Renal cortex interstitium (tissue), 11 donors: ENCODE results near the gene VGLL1. TPM values are rescaled to one million over a fixed set of nuclear protein-coding genes. Genes with fewer than 3 reads are reported as not detected.

Experiments
- DNase-seq, 11 donors: peaks; one replicate each; pipeline ENCODE4 v3.0.0-alpha.2; 2013; ENCODE audit warnings: low read depth in 9 of 11, low spot score in 4 of 11; ENCODE audit errors: extremely low read depth in 1 of 11
- polyA plus RNA-seq, 3 donors: library from polyadenylated mRNA; unstranded; fragments of 120-200 nt; gene quantifications; one replicate each; pipeline ENCODE4 v1.2.1, GENCODE V29; 2013; ENCODE audit not compliant: insufficient read length in 3 of 3

Gene VGLL1
- polyA plus RNA-seq, 3 donors: 3.6 to 8.0 (median 5.6) TPM

DNA sequence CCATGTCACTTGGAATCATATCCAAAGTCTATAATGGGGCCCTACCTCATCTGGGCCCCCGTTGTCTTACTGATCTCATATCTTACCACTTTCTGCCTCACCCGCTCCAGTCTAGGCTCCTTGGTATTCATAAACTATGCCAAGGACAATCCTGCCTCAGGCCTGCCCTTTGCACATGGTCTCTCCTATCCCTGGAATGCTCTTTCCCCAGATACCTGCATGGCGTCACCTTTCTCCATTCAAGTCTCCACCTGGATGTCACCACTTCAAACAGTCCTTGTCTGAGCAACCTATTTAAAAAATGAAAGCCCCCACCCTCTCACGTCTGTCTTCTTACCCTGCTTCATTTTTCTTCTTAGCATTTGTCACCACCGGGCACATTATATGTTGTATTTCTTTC is 8.2 kb downstream of the VGLL1 start:
- no peak for DNase-seq

DNA sequence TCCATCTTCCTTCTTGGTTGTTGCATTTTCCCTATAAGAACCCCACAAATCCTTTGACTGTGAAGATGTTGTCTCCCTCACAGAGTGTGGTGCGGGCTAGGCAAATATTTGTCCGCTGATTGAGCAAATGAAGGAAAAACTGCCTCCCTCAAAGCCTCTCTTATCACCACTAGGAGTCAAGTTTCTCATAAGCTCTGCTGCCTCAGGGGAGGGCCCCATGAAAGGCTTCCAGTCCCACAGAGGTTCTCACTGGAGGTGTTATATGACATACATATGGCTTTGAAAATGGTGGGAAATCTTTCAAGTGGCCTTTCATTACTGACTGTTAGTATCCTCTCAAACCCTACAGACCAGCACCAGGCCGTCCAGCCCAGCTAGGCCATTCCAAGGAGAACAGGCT is 9.3 kb downstream of the VGLL1 start:
- no peak for DNase-seq

DNA sequence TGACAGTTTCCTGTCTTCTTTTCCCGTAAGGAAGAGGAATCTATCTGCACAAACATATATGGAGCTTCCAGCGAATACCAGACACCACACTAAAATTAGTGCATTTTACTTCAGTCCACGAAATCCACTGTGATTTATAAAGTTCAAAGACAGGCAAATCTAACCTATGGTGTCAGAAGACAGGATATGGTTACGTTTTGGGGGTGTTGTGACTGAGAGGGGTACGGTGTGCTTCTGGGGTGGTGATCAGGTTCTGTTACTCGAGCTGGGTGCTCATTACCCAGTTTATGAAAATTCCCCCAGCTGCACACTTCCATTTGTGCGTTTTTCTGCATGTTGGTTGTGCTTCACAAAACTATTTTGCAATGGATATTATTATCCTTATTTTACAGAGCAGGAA is 10.3 kb downstream of the VGLL1 start:
- no peak for DNase-seq

DNA sequence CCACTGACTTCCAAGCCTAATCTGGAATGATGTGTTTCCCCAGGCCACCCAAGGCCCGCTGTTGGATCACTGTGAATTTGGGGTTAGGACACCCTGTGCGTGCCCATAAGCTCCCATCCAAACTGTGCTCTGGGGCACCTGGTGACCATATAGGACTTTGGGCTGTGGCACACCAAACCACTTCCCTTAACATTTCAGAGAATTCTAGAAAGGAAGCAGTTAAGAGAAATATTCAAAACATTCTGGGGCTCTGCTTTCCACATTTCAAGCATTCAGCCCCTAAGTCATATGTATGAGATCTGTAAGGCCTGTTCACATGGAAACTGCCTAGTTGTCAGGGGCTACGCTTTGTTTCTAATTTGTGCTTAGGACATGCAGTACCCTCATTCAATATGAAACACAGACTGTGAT is 14.4 kb downstream of the VGLL1 start:
- no peak for DNase-seq

DNA sequence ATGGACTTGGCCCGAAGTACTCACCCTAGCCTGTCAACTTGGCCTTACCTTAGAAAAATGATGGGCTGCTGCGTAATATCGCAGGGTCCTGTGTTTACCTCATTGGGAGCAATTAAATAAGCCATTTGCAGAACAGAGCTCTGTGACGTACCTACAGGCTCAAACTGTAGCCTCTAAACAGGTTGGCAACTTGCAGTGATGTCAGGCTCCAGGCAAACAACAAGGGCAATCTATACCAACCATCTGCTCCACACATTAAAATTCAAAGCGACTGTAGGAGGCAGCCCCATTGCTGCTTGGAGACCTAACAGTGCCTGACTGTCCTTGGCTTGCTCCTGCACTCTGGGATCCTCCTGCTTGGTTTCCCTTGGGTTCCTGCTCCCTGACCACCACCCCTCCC is 17.2 kb downstream of the VGLL1 start:
- DNase-seq: no peak

DNA sequence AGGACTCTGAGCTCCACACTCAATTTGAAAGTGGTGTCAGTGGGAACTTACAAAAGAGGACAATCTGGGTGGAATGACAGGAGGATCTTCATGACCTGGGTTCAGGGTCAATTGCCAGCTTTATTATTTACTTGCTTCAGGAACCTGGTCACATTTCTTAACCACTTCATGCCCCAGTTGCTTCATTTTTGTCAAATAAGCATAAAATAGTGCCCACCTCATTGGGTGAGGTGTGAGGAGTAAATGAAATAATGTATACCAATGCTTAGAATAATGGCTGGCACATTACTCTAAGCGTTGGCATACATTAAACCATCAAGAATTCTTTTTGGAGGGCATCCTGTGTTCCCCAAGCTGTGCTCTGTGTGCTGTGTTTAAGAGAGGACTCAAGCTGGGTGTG is 19.4 kb downstream of the VGLL1 start:
- DNase-seq: no peak

DNA sequence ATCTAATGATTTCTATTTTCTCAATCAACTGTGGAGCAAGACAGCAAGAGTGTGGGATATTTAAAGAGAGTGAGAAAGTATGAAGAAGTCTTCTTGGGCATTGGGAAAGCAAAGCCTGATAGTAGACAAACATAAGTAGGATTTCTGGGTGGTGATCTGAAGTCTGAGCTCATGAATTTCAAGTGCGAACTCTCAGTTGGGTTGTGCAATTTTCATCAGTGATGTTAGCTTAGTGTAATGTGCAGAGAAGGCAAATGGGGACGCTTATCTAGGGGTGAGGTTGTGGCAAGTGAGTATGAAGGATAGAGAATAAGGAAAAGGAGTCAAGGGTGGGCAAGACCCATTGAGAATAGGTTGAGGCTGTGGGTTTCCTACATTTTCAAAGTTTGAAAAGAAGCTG is 23.7 kb downstream of the VGLL1 start:
- no peak for DNase-seq

DNA sequence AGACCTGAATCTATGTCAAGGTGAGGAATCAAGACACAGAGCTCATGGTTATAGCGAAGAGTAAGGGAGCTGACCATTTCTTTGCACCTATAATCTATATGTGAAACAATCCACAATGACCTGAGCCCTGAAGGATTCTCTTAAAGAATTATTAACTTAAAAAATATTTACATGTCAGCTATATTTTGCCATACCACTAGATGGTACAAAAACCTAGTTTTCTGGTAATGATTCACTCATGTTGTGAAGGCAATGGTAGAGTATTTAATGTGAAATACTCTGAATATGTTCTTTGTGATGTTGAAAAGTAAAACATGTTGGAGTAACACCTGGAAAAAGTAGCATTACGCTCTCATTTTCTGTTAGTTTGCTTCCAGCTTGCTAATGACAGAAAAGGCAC is 40.0 kb downstream of the VGLL1 start:
- no peak for DNase-seq

DNA sequence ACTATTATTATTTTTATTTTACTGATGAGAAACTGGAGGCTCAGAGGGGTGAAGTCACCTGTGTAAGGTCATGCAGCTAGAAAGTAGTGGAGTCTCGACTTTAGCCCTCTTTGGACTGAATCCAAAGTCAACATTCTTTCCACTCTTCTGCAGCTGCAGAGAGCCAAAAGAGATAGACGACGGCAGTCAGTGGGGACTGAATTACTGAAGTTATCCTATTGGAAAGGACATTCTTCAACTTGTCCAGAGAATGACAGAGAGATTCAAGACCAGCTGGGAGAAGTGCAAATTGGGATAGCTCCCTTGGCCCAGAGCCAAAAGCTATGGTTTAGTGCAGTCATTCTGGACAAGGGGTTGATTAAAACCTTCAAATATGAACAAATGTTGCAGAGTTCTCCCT is 42.5 kb downstream of the VGLL1 start:
- no peak for DNase-seq

DNA sequence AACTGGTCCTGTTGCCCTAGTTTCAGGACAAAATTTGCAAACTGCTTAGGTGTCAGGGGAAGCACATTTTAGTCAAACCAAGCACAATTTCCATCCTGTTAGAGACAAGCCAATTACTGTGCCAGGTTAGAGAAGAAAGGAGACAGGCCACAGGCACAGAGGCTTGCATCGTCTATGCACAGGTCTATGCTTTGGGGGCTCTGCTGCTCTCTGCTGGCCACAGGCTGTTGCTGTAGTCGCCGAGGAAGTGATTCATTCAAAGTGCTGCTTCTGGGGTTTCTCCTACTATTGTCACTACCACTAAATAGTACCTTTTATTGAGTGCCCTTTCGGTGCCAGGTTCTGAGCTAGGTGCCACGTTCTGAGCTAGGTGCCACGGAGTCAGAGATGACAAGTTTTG is 45.5 kb downstream of the VGLL1 start:
- peak in 4 of 11 donors; percentile 4 to 12 (median 8) for DNase-seq

DNA sequence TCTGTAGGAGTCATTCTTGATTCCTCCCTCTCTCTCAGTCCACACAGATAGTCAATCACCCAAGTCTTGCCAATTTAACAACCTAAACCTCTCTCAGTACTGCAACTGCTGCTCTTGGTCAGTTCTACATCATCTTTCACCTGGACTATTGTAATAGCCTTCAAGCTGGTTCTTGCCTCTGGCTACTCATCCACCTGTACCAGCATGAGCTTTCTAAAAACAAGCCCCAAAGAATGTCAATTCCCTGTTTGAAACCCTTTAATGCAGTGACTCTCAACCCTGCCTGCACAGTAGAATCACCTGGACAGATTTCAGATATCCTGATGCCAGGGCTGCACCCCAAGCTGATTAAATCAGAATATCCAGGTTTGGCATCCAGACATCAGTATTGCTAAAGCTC is 48.3 kb downstream of the VGLL1 start:
- DNase-seq: no peak

DNA sequence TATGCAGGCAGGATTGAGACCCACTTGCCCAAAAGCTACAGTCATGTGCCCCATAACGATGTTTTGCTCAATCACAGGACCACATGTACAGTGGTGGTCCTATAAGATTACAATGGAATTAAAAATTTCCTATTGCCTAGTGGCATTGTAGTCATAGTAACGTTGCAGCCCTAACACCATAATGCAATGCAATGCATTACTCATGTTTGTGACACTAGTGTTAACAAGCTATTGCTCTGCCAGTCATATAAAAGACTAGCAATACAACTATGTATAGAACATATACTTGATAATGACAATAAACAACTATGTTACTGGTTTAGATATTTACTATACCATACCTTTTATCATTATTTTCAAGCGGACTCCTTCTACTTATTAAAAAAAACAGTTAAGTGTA is 50.6 kb downstream of the VGLL1 start:
- no peak for DNase-seq

DNA sequence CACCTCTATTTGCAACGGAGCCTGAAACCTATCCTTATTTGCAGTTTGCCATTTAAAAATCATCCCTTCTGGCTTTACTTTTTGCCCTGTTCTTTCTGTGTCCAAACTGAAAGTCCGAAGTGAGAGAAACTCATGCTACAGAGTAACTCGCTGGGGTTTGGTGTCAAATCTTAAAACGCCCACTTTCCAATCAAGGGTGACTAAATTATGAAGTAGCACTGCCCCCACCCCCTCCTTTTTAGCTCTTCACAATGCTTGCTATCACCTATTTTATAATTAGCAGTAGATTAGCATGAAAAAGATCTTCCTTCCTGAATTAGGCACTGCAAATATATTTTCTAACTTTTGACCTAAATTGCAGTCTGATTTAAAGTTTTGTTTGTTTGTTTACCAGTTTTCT is 52.5 kb downstream of the VGLL1 start:
- DNase-seq: no peak

DNA sequence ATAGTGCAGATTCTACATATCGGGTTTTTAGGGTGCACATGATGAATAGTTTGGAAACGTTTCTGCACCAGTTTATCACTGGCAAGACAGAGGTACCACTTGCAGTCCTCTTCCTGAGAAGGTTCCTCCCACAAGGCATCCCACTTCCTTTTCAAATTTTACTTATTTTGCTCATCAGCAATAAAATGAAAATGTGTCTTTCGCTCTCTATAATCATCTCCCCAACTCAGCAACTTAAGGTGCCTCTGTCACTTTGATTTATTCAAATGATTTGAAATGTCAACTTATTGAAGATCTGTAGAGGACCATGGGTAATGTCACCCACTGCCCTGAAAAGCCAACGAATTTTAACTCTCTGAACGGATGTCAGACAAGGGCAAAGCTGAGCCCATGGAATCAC is 53.2 kb downstream of the VGLL1 start:
- no peak for DNase-seq

DNA sequence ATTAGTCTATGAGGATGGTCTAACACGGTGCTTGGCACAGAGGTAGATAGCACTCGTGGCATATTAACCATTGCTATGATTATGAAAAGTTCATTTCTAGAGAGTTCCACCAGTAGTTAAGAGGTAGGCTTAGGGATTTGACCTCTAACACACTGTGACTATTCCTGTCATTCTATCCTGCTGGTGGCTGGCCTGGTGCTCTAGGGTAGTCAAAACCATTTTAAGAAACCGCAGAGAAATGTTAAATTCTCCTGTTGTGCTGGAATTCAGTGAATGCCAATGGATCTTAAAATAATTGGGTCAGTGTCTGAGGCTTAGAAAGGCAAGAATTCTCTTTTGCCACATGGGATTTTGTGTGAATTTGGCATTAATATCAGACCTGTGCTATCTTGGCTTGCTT is 53.9 kb downstream of the VGLL1 start:
- no peak for DNase-seq

DNA sequence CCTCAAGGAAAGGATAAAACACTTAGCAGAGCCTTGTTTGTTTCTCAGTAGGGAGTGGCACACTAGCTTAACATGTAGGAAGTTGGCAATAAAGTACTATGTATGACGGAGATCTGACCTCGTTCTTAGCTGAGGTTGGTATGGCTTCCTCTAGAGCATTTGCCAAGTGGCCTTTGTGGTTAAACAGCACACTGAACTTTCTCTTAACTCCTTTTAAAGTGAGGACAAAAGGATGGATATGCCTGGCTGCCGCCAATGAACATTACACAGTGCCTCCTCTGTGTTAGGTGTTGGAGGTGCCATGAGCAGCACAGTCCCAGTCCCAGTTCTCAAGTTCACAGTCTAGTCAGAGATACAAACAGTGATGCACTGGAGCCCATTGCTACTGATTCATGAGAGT is 54.4 kb downstream of the VGLL1 start:
- no peak for DNase-seq

DNA sequence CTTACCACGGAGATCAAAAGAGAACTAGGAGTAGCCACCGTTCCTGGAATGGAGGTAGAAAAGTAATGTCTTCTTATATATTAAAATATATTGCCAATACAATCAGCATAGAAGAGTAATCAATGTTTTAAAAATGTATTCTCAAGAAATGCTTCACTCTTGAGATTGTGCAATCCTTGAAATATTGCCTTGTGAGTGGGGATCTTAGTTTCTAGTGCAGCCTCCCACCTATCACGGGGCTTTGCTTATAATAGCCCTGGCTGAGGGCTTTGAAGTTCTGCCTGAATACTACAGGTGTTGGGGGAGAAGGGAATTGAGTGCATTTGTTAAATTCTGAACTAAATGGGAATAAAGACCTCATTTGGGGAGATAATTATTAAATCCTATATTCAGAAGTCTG is 55.5 kb downstream of the VGLL1 start:
- no peak for DNase-seq

DNA sequence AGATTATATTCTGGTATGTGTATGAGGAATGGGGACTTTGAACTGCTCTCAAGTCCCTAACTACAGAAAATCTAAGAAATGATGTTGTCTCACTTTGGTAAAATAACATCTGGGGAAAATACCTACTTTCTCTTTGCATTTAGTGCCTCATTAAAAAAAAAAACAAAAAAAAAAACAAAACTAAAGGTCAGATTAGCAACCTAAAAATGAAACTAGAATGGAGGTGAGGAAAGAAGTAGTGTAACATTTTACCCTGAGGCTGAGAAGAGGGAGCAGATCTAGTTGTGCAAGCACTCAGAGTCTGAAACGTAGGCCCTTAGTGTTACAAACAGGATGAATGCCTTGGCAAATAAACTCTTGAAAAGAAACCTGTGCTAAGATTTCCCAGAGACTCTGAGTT is 56.0 kb downstream of the VGLL1 start:
- no peak for DNase-seq

DNA sequence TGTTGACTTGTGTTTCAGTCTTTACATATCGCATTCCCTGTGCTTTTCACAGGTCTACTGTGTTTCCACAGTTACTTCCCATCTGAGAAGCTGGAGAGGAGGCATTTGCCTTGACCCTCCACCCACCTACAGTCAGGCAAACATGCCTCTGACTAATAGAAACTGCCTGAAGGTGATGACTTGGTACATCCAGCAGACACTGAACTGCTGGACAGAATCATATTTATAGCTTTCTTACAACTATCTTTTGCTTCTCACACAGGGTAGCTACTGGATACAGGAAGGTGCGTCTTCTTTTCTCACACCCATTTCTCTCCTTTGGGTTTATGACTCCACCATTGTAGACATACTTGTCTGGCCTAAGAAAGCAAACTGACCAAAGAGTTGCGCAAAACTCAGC is 58.0 kb downstream of the VGLL1 start:
- no peak for DNase-seq

DNA sequence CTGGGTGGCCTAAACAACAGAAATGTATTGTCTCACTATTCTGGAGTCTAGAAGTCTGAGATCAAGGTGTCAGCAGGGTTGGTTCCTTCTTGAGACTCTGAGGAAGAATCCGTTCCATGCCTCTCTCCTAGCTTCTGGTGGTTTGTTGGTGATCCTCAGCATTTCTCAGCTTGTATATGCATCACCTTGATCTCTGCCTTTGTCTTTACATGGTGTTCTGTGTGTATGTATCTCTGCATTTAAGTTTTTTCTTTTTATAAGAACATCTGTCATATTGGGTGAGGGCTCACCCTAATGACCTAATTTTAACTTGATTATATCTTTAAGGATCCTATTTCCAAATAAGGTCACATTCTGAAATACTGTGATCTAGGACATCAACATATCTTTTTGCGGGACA is 65.3 kb downstream of the VGLL1 start:
- no peak for DNase-seq

DNA sequence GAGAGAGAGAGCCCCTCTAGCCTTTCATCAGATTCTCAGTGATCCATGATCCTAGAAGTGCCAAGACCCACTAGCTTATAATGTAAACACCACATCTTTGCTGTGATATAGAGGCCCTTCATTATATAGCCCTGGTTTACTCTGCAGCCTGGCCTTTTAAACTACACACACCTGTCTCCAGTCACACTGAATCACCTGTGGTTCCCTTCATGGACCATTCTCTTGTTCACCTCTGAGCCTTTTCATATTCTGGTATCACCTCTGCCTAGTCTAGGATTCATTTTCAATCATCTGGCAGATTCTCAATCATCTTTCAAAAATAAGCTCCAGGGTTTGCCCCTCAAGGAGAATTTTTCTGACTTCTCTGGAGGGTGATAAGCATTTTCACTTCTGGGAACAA is 65.9 kb downstream of the VGLL1 start:
- no peak for DNase-seq

DNA sequence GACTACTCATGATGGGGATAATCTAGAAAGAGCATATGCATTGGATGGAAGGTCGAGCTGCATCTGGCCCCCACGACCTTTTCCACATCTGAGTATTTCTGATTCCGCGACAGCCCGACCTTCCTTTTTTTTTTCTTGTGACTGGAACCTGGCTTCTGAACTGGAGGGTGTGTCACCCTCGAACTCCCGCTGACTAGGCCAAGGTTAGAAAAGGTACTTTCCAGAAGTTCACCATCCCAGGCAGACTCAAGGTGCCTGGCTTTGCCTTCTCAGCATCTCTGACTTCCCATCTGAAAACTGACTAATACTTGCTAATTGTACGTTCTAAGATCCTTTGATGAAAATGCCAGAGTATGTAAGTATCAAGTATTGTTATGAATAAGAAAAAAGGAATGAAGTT is 66.6 kb downstream of the VGLL1 start:
- no peak for DNase-seq
